DOHH2 (cell line): ENCODE data around the gene RPTOR.

ENCODE experiments used
- H3F3A ChIP-seq: fragments of 200-600 bp; sonication (generic), shearing (Covaris generic); 2 replicates; pipeline ENCODE4 v1.6.0; 2016; ENCODE audit warnings: antibody characterized with exemption, mild to moderate bottlenecking; ENCODE audit not compliant: control insufficient read depth, insufficient read depth
- H3K27ac ChIP-seq: fragments of 200-600 bp; sonication (generic); 2 replicates; pipeline ENCODE4 v1.5.1; 2014; ENCODE audit warnings: low read depth, mild to moderate bottlenecking, low read length, moderate library complexity
- H3K27me3 ChIP-seq: fragments of 200-600 bp; sonication (generic); 2 replicates; pipeline ENCODE4 v1.6.1; 2014; ENCODE audit warnings: mild to moderate bottlenecking, low read length, mixed read lengths; ENCODE audit not compliant: control insufficient read depth
- H3K36me3 ChIP-seq: fragments of 200-600 bp; sonication (generic); 2 replicates; pipeline ENCODE4 v1.6.1; 2014; ENCODE audit warnings: mild to moderate bottlenecking, low read length, moderate library complexity, mixed read lengths; ENCODE audit not compliant: control insufficient read depth
- H3K4me1 ChIP-seq: fragments of 200-600 bp; sonication (generic); 2 replicates; pipeline ENCODE4 v1.6.1; 2014; ENCODE audit warnings: mild to moderate bottlenecking, low read length, mixed read lengths; ENCODE audit not compliant: control insufficient read depth
- H3K4me2 ChIP-seq: fragments of 200-600 bp; sonication (generic); 2 replicates; pipeline ENCODE4 v1.6.0; 2014; ENCODE audit warnings: mild to moderate bottlenecking, low read length, moderate library complexity
- H3K4me3 ChIP-seq: fragments of 200-600 bp; sonication (generic); 2 replicates; pipeline ENCODE4 v1.5.1; 2014; ENCODE audit warnings: mild to moderate bottlenecking, low read length, mixed read lengths
- H3K79me2 ChIP-seq: fragments of 200-600 bp; sonication (generic); 2 replicates; pipeline ENCODE4 v1.6.1; 2014; ENCODE audit warnings: mild to moderate bottlenecking, low read length, mixed read lengths; ENCODE audit not compliant: control insufficient read depth
- H3K9me2 ChIP-seq: fragments of 200-600 bp; sonication (generic); replicated peaks from 2 replicates; pipeline ENCODE4 v1.6.1; 2014; ENCODE audit warnings: mild to moderate bottlenecking, low read length, mixed read lengths; ENCODE audit not compliant: control insufficient read depth
- H3K9me3 ChIP-seq: fragments of 200-600 bp; sonication (generic); 2 replicates; pipeline ENCODE4 v1.6.1; 2014; ENCODE audit warnings: antibody characterized with exemption, low read length, mixed read lengths; ENCODE audit not compliant: control insufficient read depth, insufficient read depth
- H4K20me1 ChIP-seq: fragments of 200-600 bp; sonication (generic); 2 replicates; pipeline ENCODE4 v1.6.0; 2014; ENCODE audit warnings: low read depth, mild to moderate bottlenecking, antibody characterized with exemption, low read length, moderate library complexity; ENCODE audit not compliant: control insufficient read depth, insufficient read depth
- EZH2phosphoT487 ChIP-seq: fragments of 200-600 bp; sonication (generic); IDR thresholded peaks from 2 replicates; pipeline ENCODE4 v1.6.1; 2017; ENCODE audit warnings: borderline replicate concordance, mild to moderate bottlenecking, antibody characterized with exemption, low read length, moderate library complexity, mixed read lengths
- TF ChIP-seq, protein P1 (sequence below): fragments of 200-600 bp; sonication (generic); IDR thresholded peaks from one replicate; pipeline ENCODE4 v1.5.1; 2014; ENCODE audit warnings: antibody characterized with exemption, mild to moderate bottlenecking, low read depth, low read length; ENCODE audit not compliant: poor library complexity, severe bottlenecking

RPTOR gene

GRCh38 chr17:80940171-80941123 is 395.8 kb downstream of the RPTOR start:
- no peaks in the 10 kb centered on the region for H3K9me2 ChIP-seq
- TF ChIP-seq, protein P1, sequence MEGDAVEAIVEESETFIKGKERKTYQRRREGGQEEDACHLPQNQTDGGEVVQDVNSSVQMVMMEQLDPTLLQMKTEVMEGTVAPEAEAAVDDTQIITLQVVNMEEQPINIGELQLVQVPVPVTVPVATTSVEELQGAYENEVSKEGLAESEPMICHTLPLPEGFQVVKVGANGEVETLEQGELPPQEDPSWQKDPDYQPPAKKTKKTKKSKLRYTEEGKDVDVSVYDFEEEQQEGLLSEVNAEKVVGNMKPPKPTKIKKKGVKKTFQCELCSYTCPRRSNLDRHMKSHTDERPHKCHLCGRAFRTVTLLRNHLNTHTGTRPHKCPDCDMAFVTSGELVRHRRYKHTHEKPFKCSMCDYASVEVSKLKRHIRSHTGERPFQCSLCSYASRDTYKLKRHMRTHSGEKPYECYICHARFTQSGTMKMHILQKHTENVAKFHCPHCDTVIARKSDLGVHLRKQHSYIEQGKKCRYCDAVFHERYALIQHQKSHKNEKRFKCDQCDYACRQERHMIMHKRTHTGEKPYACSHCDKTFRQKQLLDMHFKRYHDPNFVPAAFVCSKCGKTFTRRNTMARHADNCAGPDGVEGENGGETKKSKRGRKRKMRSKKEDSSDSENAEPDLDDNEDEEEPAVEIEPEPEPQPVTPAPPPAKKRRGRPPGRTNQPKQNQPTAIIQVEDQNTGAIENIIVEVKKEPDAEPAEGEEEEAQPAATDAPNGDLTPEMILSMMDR = no peak
- no peak for TF ChIP-seq EZH2phosphoT487
- H3K79me2 ChIP-seq = no peaks in the 10 kb centered on the region
- H3K36me3 ChIP-seq = peaks cover 3% of the 10 kb centered on the region; the same call in 1 of the 2 replicates
- no peak overlapping the region for H3K27ac ChIP-seq
- no peaks in the 10 kb centered on the region for H4K20me1 ChIP-seq
- no peaks in the 10 kb centered on the region for H3K9me3 ChIP-seq
- H3K27me3 ChIP-seq = no peaks in the 10 kb centered on the region
- no peaks in the 10 kb centered on the region for H3F3A ChIP-seq
- H3K4me1 ChIP-seq = no peaks in the 10 kb centered on the region
- no peak overlapping the region for H3K4me3 ChIP-seq
- no peak overlapping the region for H3K4me2 ChIP-seq

DNA sequence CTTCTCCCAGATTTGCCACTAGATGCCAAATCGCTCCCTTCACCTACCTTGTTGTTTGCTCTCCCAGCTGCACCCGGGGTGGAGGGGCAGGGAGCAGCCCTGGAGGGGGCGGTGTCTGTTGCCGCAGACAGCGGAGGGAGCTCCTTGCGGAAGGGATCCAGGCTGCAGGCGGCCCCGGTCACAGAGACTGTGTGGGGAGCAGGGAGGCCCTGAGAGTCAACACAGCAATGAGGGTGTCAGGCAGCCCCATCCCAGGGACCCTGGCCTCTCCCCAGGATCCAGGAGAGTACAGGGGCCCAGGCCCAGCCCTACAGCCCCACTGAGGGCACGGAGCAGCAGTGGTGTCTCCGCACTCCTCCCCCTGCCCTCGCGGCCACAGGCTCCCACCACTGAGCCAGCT is 396.5 kb downstream of the RPTOR start:
- H4K20me1 ChIP-seq = no peaks in the 10 kb centered on the region
- H3K27me3 ChIP-seq = no peaks in the 10 kb centered on the region
- H3K79me2 ChIP-seq = no peaks in the 10 kb centered on the region
- H3K36me3 ChIP-seq = peaks cover 7% of the 10 kb centered on the region
- no peaks in the 10 kb centered on the region for H3K9me3 ChIP-seq
- H3K9me2 ChIP-seq = no peaks in the 10 kb centered on the region
- TF ChIP-seq, protein P1 = no peak
- no peak for TF ChIP-seq EZH2phosphoT487
- no peak overlapping the region for H3K4me3 ChIP-seq
- no peaks in the 10 kb centered on the region for H3K4me1 ChIP-seq
- H3F3A ChIP-seq = no peaks in the 10 kb centered on the region
- H3K27ac ChIP-seq = no peak overlapping the region
- H3K4me2 ChIP-seq = no peak overlapping the region

- Histone ChIP-seq H3K4me3 (no peak overlapping the region), H4K20me1 (no peaks in the 10 kb centered on the region), H3K27me3 (no peaks in the 10 kb centered on the region), H3K9me2 (no peaks in the 10 kb centered on the region), H3F3A (no peaks in the 10 kb centered on the region), H3K9me3 (no peaks in the 10 kb centered on the region), H3K79me2 (no peaks in the 10 kb centered on the region), H3K36me3 (peaks cover 12% of the 10 kb centered on the region), H3K4me1 (no peaks in the 10 kb centered on the region), H3K27ac (no peak overlapping the region), H3K4me2 (no peak overlapping the region)
- TF ChIP-seq, protein P1 = no peak
- no peak for TF ChIP-seq EZH2phosphoT487
Measured at GRCh38 chr17:80941743-80942422, 397.2 kb downstream of the RPTOR start.
